ENCODE results near the gene SGCA. TPM values are rescaled to one million over a fixed set of nuclear protein-coding genes. Genes with fewer than 3 reads are reported as not detected.

The SGCA gene
- total RNA-seq, 1 donor from 2014 or later = 78.5 TPM

GRCh38 chr17:50184064-50184463 lies 18.3 kb downstream of the SGCA start:
- peaks cover 8 to 21% of the 10 kb centered on the region in 2 donors for H3K4me1 ChIP-seq

GRCh38 chr17:50184611-50185398 lies 19.0 kb downstream of the SGCA start:
- Histone ChIP-seq H3K4me1 (peaks cover 8 to 24% of the 10 kb centered on the region in 2 donors), H3K36me3 (peaks cover 39 to 42% of the 10 kb centered on the region in 2 donors), H3K27me3 (no peaks in the 10 kb centered on the region), H3K27ac (peak overlapping the region; percentile 97 to 99), H3K9me3 (no peaks in the 10 kb centered on the region), H3K4me3 (no peak overlapping the region)
- peak; percentile 57 to 92 for DNase-seq (ENCODE audit: low spot score in 2 of 2)
- no peak for TF ChIP-seq CTCF (IDR thresholded peaks at IDR 0.05)
- intact Hi-C loops (cut with DNase I) = no loop called here

More at GRCh38 chr17:50184064-50184463, 18.3 kb downstream of the SGCA start:
- no peak overlapping the region for H3K4me3 ChIP-seq
- no peak for DNase-seq (ENCODE audit: low spot score in 2 of 2)
- intact Hi-C loops (cut with DNase I) = no loop called here
- H3K36me3 ChIP-seq = peaks cover 31 to 35% of the 10 kb centered on the region in 2 donors
- H3K27ac ChIP-seq = peak overlapping the region; percentile 97 to 99
- TF ChIP-seq CTCF (IDR thresholded peaks at IDR 0.05) = peak in 1 of 3 experiments; percentile 18
- no peaks in the 10 kb centered on the region for H3K27me3 ChIP-seq
- no peaks in the 10 kb centered on the region for H3K9me3 ChIP-seq

- DNase-seq (ENCODE audit: low spot score in 2 of 2) = no peak
- H3K4me1 ChIP-seq = peaks cover 8 to 24% of the 10 kb centered on the region in 2 donors
- no peaks in the 10 kb centered on the region for H3K27me3 ChIP-seq
- peaks cover 49 to 53% of the 10 kb centered on the region in 2 donors for H3K36me3 ChIP-seq
- TF ChIP-seq CTCF (IDR thresholded peaks at IDR 0.05) = no peak
- no peak overlapping the region for H3K4me3 ChIP-seq
- peak overlapping the region; percentile 97 to 99 for H3K27ac ChIP-seq
- intact Hi-C loops (cut with DNase I) = no loop called here
- H3K9me3 ChIP-seq = no peaks in the 10 kb centered on the region
Observed at GRCh38 chr17:50185631-50186471, 20.0 kb downstream of the SGCA start.

GRCh38 chr17:50186661-50187393 lies 21.0 kb downstream of the SGCA start:
- TF ChIP-seq CTCF (IDR thresholded peaks at IDR 0.05) = no peak
- Histone ChIP-seq H3K27ac (peak overlapping the region; percentile 97 to 99), H3K36me3 (peaks cover 57 to 62% of the 10 kb centered on the region in 2 donors), H3K27me3 (no peaks in the 10 kb centered on the region), H3K4me1 (peaks cover 8 to 24% of the 10 kb centered on the region in 2 donors), H3K9me3 (no peaks in the 10 kb centered on the region), H3K4me3 (no peak overlapping the region)
- no peak for DNase-seq (ENCODE audit: low spot score in 2 of 2)
- intact Hi-C loops (cut with DNase I) = no loop called here

GRCh38 chr17:50187394-50187725 lies 21.6 kb downstream of the SGCA start:
- Histone ChIP-seq H3K4me3 (no peak overlapping the region), H3K4me1 (peaks cover 8 to 24% of the 10 kb centered on the region in 2 donors), H3K36me3 (peaks cover 62 to 68% of the 10 kb centered on the region in 2 donors), H3K9me3 (no peaks in the 10 kb centered on the region), H3K27me3 (no peaks in the 10 kb centered on the region), H3K27ac (peak overlapping the region; percentile 97 to 99)
- intact Hi-C loops (cut with DNase I) = no loop called here
- DNase-seq (ENCODE audit: low spot score in 2 of 2) = no peak
- TF ChIP-seq CTCF (IDR thresholded peaks at IDR 0.05) = no peak
